Measurements from ENCODE around the gene TP53BP2.
A peak's percentile ranks its signal among the peaks of the same experiment; 100 is the strongest.
"Not testable (repeated sequence)": the region's sequence is repeated elsewhere in the genome, so short reads cannot be mapped to it uniquely, and the experiment has no call there.

Gene TP53BP2

GRCh38 chr1:223827193-223827663 lies 18.5 kb downstream of the TP53BP2 start:
- no peak for DNase-seq

- no peak for DNase-seq
Measured at GRCh38 chr1:223825767-223826748, 19.7 kb downstream of the TP53BP2 start.

GRCh38 chr1:223824712-223825111 lies 21.0 kb downstream of the TP53BP2 start:
- DNase-seq = no peak

- DNase-seq = no peak
Measured at GRCh38 chr1:223824287-223824686, 21.5 kb downstream of the TP53BP2 start.

- no peak for DNase-seq
Measured at GRCh38 chr1:223820971-223821370, 24.8 kb downstream of the TP53BP2 start.

- DNase-seq = no peak
Measured at GRCh38 chr1:223820515-223820858, 25.3 kb downstream of the TP53BP2 start.

- no peak for DNase-seq
Measured at GRCh38 chr1:223819730-223820514, 25.8 kb downstream of the TP53BP2 start.

- DNase-seq = not testable (repeated sequence)
Measured at GRCh38 chr1:223817265-223817664, 28.5 kb downstream of the TP53BP2 start.

- DNase-seq = no peak
Measured at GRCh38 chr1:223815865-223816264, 29.9 kb downstream of the TP53BP2 start.

GRCh38 chr1:223815020-223815853 lies 30.5 kb downstream of the TP53BP2 start:
- DNase-seq = no peak

- no peak for DNase-seq
Measured at GRCh38 chr1:223813645-223814044, 32.1 kb downstream of the TP53BP2 start.

- DNase-seq = peak; percentile 11
Measured at GRCh38 chr1:223811634-223812101, 34.1 kb downstream of the TP53BP2 start.

GRCh38 chr1:223810586-223810985 lies 35.2 kb downstream of the TP53BP2 start:
- DNase-seq = no peak

- DNase-seq = not testable (repeated sequence)
Measured at GRCh38 chr1:223809905-223810304, 35.8 kb downstream of the TP53BP2 start.

GRCh38 chr1:223803211-223803610 lies 42.5 kb downstream of the TP53BP2 start:
- no peak for DNase-seq

GRCh38 chr1:223802602-223803001 lies 43.1 kb downstream of the TP53BP2 start:
- no peak for DNase-seq

- DNase-seq = no peak
Measured at GRCh38 chr1:223802032-223802431, 43.7 kb downstream of the TP53BP2 start.

GRCh38 chr1:223796210-223796609 lies 49.5 kb downstream of the TP53BP2 start:
- DNase-seq = no peak

GRCh38 chr1:223794136-223794880 lies 51.4 kb downstream of the TP53BP2 start:
- DNase-seq = no peak

GRCh38 chr1:223793716-223794115 lies 52.0 kb downstream of the TP53BP2 start:
- no peak for DNase-seq

- no peak for DNase-seq
Measured at GRCh38 chr1:223792046-223792445, 53.7 kb downstream of the TP53BP2 start.
